OCI-LY7 (cell line): ENCODE measurements around the gene ABCC3. TPM values are rescaled to one million over a fixed set of nuclear protein-coding genes. Genes with fewer than 3 reads are reported as not detected.
"Not testable (repeated sequence)": the region's sequence is repeated elsewhere in the genome, so short reads cannot be mapped to it uniquely, and the experiment has no call there.

Source experiments
- BruUV-seq: library from RNA; stranded (reverse); fragments of 400-500 nt; replicated peaks from 2 replicates; lab custom pipeline; 2021; lab: Mats Ljungman, UMichigan
- CTCF ChIA-PET: fragments of 300-600 bp; sonication (Branson Sonifier 250); formaldehyde crosslinking; loops from one replicate; lab custom pipeline; 2022; ENCODE audit warnings: antibody characterized with exemption; ENCODE audit not compliant: unreplicated experiment; lab: Charles Lee
- POLR2A ChIA-PET: fragments of 300-600 bp; sonication (Branson Sonifier 250); formaldehyde crosslinking; loops from one replicate; lab custom pipeline; 2022; ENCODE audit warnings: antibody characterized with exemption; lab: Charles Lee
- DNase-seq: peaks from one replicate; pipeline ENCODE4 v3.0.0-alpha.2; 2015; ENCODE audit warnings: low spot score
- H2AFZ ChIP-seq: fragments of 200-600 bp; sonication (generic), shearing (Covaris generic); 2 replicates; pipeline ENCODE4 v1.6.1; 2014; ENCODE audit warnings: mild to moderate bottlenecking, antibody characterized with exemption, low read length, moderate library complexity
- H3K27ac ChIP-seq: fragments of 200-600 bp; sonication (generic); 2 replicates; pipeline ENCODE4 v1.5.1; 2014; ENCODE audit warnings: mixed run types, low read depth, mild to moderate bottlenecking, moderate library complexity, low read length, inconsistent platforms; ENCODE audit not compliant: poor library complexity, severe bottlenecking
- H3K36me3 ChIP-seq: fragments of 200-600 bp; sonication (generic); 2 replicates; pipeline ENCODE4 v1.6.1; 2014; ENCODE audit warnings: mild to moderate bottlenecking, antibody characterized with exemption, low read length, moderate library complexity, mixed read lengths; ENCODE audit not compliant: insufficient read depth
- H3K4me1 ChIP-seq: fragments of 200-600 bp; sonication (generic); 2 replicates; pipeline ENCODE4 v1.5.1; 2014; ENCODE audit warnings: mild to moderate bottlenecking, low read length; ENCODE audit not compliant: insufficient read depth, poor library complexity, severe bottlenecking
- H3K4me2 ChIP-seq: fragments of 200-600 bp; sonication (generic); 2 replicates; pipeline ENCODE4 v1.6.1; 2014; ENCODE audit warnings: mild to moderate bottlenecking, low read length
- H3K4me3 ChIP-seq: fragments of 200-600 bp; sonication (generic); 2 replicates; pipeline ENCODE4 v1.5.1; 2014; ENCODE audit warnings: mild to moderate bottlenecking, low read depth, low read length; ENCODE audit not compliant: poor library complexity, severe bottlenecking
- H3K79me2 ChIP-seq: fragments of 200-600 bp; sonication (generic); 2 replicates; pipeline ENCODE4 v1.6.1; 2016; ENCODE audit warnings: low read depth, mild to moderate bottlenecking, low read length, moderate library complexity, mixed read lengths; ENCODE audit not compliant: insufficient read depth
- H3K9me2 ChIP-seq: fragments of 200-600 bp; sonication (generic); 2 replicates; pipeline ENCODE4 v1.6.1; 2016; ENCODE audit warnings: mild to moderate bottlenecking, low read length, mixed read lengths; ENCODE audit not compliant: insufficient read depth
- H3K9me3 ChIP-seq: fragments of 200-600 bp; sonication (generic); 2 replicates; pipeline ENCODE4 v1.6.1; 2014; ENCODE audit warnings: mild to moderate bottlenecking, mixed run types, low read length, mixed read lengths
- H4K20me1 ChIP-seq: fragments of 200-600 bp; sonication (generic); 2 replicates; pipeline ENCODE4 v1.6.1; 2014; ENCODE audit warnings: mild to moderate bottlenecking, antibody characterized with exemption, low read length, moderate library complexity, mixed read lengths; ENCODE audit not compliant: insufficient read depth
- CTCF ChIP-seq: fragments of 200-600 bp; sonication (generic); conservative IDR thresholded peaks from 2 replicates; pipeline ENCODE4 v1.5.1; 2014; ENCODE audit warnings: mild to moderate bottlenecking, antibody characterized with exemption, low read length, moderate library complexity, mixed read lengths
- EZH2phosphoT487 ChIP-seq: fragments of 200-600 bp; sonication (generic); IDR thresholded peaks from 2 replicates; pipeline ENCODE4 v1.6.1; 2018; ENCODE audit warnings: low read depth, borderline replicate concordance, mild to moderate bottlenecking, mixed run types, antibody characterized with exemption, low read length, moderate library complexity, mixed read lengths
- intact Hi-C: fragments of 100-400 bp; cut with micrococcal nuclease; formaldehyde crosslinking; loops from one replicate; pipeline ENCODE4 v1.10.0; 2022; ENCODE audit not compliant: unreplicated experiment
- total RNA-seq, 2 experiments: library from RNA; depleted of rRNA in 1 of 2; stranded (reverse); fragments of >200 nt in 1 of 2; shearing (Covaris generic) in 1 of 2; gene quantifications; 2 replicates each; pipeline ENCODE4 v1.2.3, GENCODE V29; 2014 to 2022

Gene ABCC3
- total RNA-seq, 2 experiments from 2014 or later = not detected

GRCh38 chr17:50708050-50709000 is 73.6 kb downstream of the ABCC3 start:
- Histone ChIP-seq H3K4me1 (peaks cover 32% of the 10 kb centered on the region), H2AFZ (peak overlapping the region; percentile 95), H4K20me1 (no peaks in the 10 kb centered on the region; the same call in 1 of the 2 replicates), H3K4me3 (peak overlapping the region; percentile 92), H3K9me3 (no peaks in the 10 kb centered on the region), H3K79me2 (peaks cover 34% of the 10 kb centered on the region), H3K27ac (peak overlapping the region; percentile 86), H3K4me2 (peak overlapping the region; percentile 96), H3K36me3 (peaks cover 25% of the 10 kb centered on the region), H3K9me2 (no peaks in the 10 kb centered on the region)
- ChIA-PET CTCF (interaction anchor here (0.6 kb wide), 1 partner anchor 11 kb away, joined by 3 read pairs; the partner anchor contains the start of gene LUC7L3), POLR2A (interaction anchor here (0.5 to 1.4 kb wide), 5 partner anchors 10 to 967 kb away, joined by 3 to 9 read pairs (median 4); partner anchors contain the start of gene LUC7L3)
- peak; percentile 50 for DNase-seq
- intact Hi-C loops = loop anchor here (1.0 to 10.0 kb wide), 3 partner anchors 11 to 224 kb away; partner anchors contain the start of genes LUC7L3 and TOB1
- 0 out of 2 replicates have a peak, but pooled peaks have one; percentile 37 for TF ChIP-seq CTCF
- no peak for TF ChIP-seq EZH2phosphoT487
- TSS peak; percentile 97 for BruUV-seq

- H2AFZ ChIP-seq = peak overlapping the region; percentile 95
- H3K4me1 ChIP-seq = peaks cover 32% of the 10 kb centered on the region
- not testable (repeated sequence) for H3K9me2 ChIP-seq, H4K20me1 ChIP-seq, BruUV-seq, H3K9me3 ChIP-seq, DNase-seq
- H3K4me3 ChIP-seq = peak overlapping the region; percentile 92
- H3K27ac ChIP-seq = peak overlapping the region; percentile 86
- intact Hi-C loops = loop anchor here (5.0 to 10.0 kb wide), 2 partner anchors 158 to 224 kb away; partner anchors contain the start of gene TOB1
- peak overlapping the region; percentile 96 for H3K4me2 ChIP-seq
- peaks cover 33% of the 10 kb centered on the region for H3K79me2 ChIP-seq
- ChIA-PET POLR2A (interaction anchor here (0.5 to 1.4 kb wide), 6 partner anchors 9 to 967 kb away, joined by 3 to 9 read pairs (median 4); partner anchors contain the start of gene LUC7L3), CTCF (interaction anchor here (0.5 to 0.6 kb wide), 2 partner anchors 10 to 411 kb away, joined by 3 to 4 read pairs; partner anchors contain the start of genes LUC7L3 and SPAG9)
- H3K36me3 ChIP-seq = peaks cover 17% of the 10 kb centered on the region
- TF ChIP-seq CTCF = peak; percentile 17; the same call in 1 of the 2 replicates
These were observed 74.4 kb downstream of the ABCC3 start for GRCh38 chr17:50709053-50709452.
